ACHN (cell line): ENCODE measurements around the gene CHDH.

Source experiments
- DNase-seq: peaks from one replicate; pipeline ENCODE4 v3.0.0-alpha.2; 2015
- in situ Hi-C: cut with HindIII; loops from 2 replicates; pipeline ENCODE4 v1.10.0; 2017; ENCODE audit warnings: low sequenced_read_pairs, low pct_ligation_motif_present, low pct_unique_long_range_greater_than_20kb

Gene CHDH

DNA sequence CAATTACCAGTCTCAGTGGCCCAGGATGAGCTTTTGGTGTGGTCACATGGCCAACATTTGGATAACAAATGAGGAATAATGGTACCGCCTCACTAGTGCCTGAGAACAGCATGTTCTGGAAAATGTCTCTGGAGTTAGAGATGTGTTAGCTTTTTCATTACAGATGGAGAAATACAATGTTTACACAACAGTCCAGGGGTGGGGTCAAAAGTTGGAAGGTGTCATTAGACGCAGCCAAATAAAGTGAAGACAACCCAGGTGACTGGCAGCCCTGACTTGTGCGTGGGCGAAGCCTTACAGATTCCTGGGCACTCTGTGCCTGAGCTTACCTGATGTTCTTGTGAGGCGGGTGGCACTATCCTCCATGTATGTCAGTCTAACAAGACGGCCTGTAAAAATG is 13.0 kb upstream of the CHDH start:
- in situ Hi-C loops: no loop called here

DNA sequence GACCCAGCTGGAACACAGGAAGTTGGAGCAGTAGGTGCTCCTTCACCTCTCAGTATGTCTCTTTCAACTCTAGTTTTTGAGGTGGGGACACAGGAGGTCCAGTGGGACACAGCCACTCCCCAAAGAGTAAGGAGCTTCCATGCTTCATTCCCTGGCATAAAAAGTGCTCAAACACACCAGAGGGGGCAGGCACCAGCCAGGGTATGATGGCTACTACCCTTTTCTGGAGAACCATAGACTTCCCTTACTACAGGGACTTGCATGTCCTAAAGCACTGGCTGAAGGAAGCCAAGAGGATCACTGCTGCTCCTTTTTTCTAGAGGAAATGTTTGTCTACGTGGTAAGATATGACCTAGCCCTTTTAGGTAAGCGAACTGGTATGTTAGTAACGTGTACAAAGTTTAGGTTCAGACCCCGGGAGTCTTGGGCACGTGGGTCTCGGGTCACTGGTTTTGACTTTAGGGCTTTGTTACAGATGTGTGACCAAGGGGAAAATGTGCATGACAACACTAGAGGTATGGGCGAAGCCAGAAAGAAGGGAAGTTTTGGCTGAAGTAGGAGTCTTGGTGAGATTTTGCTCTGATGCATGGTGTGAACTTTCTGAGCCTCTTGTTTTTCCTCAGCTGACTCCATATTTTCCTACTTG is 12.0 kb upstream of the CHDH start:
- in situ Hi-C loops: no loop called here
- DNase-seq: no peak

More for the DNA sequence above, 13.0 kb upstream of the CHDH start:
- DNase-seq: no peak

DNA sequence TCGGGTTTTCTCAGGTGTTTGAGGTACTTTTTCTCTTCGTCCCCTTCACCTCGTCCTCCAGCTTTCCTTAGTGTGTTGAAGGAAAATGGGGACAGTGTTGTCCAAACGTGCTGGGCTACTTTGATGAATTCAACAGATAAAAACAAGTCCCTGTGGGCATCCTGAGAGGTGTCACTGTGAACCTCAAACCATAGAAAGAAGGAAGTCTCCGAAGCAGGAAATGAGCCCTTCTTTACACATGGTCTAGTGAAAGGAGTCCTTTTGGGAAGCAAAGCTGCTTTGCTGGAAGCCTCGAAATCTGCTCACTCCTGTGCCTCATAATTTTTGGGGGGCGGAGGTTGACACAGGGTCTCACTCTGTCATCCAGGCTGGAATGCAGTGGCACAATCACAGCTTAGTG is 10.7 kb upstream of the CHDH start:
- in situ Hi-C loops: no loop called here
- no peak for DNase-seq

DNA sequence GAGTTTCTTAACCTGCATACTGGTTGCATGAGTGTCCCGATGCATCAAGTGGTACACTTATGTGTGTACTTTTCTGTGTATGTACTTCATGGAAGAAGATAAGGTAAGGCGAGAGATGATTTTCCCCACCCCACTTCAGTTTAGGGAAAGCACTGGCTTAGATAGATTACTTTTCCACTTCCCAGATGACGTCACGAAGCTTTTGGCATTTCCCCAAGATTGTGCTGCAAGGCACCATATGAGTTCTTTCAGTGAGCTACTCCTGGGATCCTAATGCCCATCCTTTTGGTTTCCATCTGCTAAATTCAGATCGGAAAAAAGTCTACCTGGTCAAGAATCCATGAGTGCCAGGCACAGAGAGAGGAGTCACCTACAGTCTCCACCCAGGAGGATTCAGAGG is 4.7 kb upstream of the CHDH start:
- in situ Hi-C loops: no loop called here
- DNase-seq: no peak

DNA sequence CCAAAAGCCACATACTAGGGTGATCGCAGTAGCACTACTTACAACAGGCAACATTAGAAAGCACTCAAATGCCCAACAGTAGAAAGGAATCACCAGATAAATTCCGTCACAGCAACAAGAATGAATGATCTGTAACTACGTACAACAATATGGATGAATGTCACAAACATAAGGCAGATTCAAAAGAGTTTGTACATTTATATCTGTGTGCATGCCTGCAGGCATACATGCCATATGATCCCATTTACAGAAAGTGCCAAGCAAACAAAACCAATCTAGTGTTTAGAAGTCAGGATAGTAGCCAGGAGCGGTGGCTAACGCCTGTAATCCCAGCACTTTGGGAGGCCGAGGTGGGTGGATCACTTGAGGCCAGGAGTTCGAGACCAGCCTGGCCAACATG is 3.7 kb upstream of the CHDH start:
- in situ Hi-C loops: no loop called here
- DNase-seq: no peak

DNA sequence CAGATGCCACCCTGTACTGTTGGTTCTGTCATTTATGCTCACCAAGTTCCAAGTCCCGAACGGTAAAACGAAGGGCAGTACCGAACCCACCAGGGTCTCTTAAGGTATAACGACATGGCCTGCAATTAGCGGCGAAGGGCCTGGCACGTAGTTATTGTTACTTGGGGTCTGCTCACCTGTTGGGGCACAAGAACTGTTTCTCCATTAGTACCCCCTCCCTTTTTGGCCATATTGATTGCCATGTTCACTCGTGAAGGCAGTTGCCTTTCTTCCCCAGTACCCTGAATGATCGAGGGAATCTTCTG is 584 bp upstream of the CHDH start:
- in situ Hi-C loops: no loop called here
- no peak for DNase-seq

DNA sequence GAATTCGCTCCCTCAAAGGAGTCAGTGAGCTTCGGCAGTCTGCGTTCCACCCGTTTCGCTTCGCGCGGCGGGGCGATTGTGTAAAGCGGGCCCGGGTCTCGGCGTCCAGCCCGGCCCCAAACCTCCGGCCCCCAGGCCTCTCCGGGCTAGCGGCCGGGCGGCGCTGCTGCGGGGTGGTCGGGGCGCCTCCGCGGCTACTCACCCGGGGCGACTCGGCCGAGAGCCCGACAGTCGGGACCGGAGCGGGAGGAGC is 412 bp downstream of the CHDH start:
- in situ Hi-C loops: no loop called here

DNA sequence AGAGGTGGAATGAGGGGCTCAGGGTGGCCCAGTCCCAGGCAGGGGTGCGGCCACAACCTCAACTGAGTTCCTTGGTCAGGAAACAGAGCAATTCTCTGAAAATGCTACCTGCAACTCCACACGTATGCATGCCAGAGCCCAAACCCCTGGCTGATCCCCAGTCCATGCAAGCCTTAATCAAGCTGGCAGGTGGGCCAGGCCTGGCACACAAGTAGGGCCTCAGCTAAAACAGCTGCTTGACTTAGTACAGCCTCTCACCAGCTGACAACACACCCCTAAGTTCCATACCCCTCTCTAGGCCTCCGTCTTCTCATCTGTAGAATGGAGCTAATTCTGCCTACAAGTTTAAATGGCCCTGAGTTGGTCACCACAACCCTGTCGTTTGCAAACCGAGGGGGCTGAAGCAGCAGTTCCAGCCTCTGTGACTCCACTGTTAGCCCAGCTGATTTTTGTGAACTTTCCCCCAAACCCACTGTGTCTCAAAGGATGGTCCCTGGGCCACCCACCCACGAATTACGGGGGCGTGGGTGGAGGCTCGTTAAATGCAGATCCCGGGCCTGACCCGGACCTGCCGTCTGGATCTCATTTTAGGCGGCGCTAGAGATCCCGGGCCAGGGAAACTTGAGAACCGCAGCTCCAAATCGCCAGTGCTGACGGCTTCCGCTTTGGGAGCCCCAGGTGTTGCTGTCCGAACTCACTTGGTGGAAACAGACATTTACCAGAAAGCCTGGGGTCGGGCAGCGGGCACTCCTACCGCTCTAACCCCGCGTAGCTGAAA is 927 bp downstream of the CHDH start:
- peak; percentile 56 for DNase-seq
- in situ Hi-C loops: no loop called here

More for the DNA sequence above, 412 bp downstream of the CHDH start:
- DNase-seq: no peak

DNA sequence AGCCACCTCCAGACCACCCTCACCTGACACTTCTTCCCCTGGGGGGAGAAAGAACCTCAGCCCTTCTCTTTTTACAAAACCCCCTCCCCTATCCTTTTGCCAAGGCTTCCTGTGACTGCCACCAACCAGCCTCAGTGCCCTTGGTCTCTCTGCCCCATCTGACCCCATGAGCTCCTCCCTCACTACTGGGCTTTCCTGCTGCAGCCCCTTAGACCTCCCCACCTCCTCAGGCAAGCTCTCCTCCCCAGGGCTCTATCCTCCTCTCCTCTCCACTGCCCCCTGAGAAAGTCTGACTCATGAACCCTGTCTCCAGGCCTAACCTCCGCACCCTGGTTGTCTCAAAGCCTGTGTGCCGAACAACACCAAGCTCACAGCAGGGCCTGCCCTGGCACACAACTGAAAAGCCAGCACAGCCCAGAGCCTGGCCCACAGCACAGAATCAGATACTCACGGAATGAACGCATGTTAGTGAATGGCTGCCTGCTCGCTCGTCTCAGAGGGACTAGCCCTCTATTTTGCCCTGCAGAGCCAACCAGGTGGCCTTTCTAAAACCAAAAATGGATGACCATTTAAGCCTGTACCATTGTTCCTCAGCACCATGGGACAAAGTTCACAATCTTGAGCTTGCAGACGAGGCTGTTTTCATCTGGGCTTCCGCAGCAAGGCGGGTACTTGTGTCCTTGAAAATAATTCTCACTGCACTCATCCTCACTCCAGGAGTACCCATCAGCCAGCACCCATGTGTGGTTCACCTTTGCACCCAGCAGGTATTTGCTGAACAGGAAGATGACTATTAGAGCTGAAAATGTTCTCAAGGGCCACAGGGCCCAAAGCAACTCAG is 1.7 kb downstream of the CHDH start:
- in situ Hi-C loops: no loop called here
- no peak for DNase-seq

DNA sequence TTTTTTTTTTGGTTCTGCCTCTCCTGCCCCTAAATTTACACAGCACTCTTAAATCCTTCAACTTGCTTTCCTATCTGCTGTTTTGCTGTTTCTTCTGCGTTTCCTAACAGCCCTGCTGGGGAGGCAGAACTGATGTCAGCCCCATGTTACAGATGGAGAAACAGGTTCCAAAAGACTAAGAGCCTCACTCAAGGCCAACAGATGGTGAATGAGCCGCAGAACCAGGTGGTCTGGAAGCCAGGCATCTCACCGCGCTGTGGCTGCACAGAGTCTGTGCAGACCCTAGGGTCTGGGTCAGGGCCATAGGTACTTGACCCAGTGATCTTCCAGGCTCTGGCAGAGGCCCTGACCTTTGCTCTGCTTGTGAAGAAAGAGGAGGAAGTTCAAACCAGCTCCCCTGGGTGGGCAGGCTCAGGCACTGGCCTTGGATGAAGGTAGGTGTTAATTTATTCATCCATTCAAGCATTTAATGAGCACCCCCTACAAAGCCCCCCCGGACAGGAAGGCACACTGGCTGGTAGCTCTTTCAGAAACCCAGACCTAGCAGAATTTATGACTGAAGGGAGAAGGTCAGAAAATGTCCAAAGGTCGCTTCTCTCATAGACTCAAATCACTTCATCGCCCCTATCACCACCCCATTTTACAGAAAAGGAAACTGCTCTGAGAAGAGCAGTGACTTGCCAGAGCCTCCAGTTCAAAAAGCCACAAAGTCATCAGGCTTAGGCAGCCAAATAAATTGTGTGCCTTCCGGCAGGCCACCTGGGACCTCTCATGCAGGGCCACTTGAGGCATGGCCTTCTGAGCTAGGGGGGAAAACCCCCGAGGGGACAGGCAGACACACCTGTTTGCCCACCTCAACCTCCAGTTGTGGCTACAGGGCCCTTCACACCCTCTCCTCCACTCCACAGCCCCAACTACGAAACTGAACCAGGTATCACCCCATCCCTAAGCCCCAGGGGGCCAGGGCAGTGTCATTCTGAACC is 2.7 kb downstream of the CHDH start:
- in situ Hi-C loops: no loop called here
- no peak for DNase-seq

DNA sequence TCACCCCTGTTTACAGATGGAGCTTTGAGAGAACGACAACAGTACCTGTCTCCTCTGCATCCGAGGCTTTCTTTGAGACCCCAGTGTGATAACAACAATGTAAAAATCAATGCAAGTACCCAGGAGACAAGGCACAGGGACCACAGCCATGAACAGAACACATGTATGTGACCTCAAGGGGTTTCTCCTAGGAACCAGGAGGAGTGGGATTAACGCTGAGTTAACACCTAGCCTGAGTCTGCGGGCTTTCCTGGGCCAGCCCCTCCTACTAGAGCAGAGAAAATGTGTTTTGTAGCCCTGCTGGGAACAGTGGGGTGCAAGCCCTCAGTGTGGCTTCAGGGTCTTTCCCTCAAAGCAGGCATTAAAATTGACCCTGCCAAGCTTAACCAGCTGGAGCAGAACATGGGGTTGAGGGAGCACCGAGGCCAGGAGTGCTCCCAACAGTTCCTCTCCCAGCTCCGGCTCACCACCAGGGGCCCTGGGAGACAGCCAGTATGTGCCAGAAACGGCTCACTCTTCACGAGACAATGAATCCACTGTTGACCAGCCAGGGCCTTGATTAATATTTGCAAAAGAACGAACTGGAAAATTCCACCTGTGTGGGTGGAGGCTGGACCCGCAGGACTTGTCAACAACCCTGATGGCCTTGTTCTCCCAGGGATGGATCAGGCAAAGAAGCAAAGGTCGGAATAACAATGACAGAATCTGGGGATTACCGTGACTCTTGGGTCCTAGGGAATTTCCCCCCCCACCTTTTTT is 3.6 kb downstream of the CHDH start:
- in situ Hi-C loops: no loop called here
- peak; percentile 4 for DNase-seq

DNA sequence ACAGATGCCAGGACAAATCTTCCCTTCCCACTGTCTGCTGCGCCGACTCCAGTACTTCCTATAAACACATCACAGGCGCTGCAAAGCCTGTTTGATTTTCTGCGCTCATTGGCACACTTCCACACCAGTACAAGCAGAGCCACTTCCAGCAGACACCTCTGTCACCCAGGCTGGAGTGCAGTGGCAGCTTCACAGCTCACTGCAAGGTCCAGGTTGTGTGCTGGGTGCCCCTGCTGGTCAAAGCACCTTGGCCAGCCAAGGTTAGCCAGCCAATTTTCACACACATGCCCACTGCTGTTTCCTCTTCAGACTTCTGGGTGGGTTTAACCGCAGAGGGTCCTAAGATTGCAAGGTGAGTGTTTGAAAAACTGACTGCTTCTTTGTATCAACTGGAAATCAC is 4.9 kb downstream of the CHDH start:
- in situ Hi-C loops: no loop called here

DNA sequence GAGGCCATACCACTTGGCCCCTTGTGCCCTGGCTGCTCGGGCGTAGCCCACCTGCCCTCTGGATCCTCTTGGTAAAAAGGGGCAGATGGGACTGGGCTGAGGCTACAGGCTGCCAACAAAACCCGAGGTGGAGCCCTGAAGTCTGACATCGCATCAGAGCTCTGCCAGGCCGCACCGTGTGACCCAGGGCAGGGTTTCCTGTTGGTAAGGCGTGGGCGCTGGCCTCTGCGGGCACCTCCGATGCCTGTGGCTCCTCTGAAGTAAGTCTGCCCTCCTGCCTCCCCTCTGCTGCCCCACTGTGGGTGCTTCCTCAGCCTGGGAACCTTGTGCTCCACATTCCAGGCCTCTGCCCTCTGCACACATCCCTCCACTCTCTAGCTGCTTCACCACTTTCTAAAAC is 8.9 kb downstream of the CHDH start:
- no peak for DNase-seq
- in situ Hi-C loops: no loop called here

More for the DNA sequence above, 4.9 kb downstream of the CHDH start:
- DNase-seq: no peak

DNA sequence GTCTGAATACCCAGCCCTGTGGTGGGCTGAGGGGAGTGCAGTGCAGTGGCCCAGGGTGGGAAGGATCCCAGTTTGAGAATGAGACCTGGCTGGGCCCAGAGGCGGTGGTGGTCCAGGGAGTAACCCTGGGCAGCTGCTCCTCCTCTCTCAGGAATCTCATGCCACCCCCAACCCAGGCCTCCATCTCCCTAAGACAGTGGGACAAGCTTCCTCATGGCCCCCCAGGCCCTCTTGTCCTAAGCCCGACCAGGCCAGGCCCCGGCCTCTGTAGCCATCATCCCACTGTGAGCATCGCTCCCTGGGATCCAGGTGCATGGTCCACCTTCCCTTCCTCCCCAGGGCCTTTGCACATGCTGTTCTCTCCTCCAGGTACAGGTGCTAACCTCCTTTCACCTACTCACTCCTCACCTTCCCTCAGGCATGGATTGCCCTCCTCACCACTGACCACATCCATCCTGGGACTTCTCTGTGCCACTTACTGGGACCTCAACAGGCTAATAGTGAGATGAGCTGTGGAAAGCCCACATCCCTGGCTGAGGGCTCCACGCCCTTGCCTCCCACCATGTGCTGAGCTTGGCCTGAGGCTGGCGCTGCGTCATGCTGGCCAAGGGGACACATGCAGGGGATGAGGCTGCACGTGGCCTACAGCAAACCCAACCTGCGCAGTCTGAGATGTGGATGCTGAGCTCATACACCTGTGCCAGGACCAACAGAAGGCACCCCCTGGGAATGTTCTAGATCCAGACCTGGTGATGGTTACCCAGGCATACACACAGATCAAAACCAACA is 9.9 kb downstream of the CHDH start:
- in situ Hi-C loops: no loop called here
- DNase-seq: no peak

DNA sequence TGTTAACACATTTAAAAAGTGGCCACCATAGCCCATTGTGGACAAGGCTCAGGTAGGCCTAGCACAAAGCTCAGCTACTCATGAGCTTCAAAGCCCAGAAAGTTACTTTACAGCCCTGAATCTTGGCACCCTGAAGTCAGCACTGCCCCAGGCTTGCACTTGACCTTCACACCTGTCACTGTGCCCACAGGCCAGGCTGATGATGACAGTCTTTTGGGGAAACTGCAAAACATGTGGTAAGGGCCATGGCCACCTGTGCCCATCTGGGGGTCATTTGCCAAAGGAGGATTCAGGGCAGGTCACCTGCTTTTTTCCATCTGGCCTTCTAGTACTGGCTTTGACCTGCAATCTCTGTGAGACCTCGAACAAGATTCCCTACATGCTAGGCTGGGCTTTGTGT is 11.0 kb downstream of the CHDH start:
- DNase-seq: no peak
- in situ Hi-C loops: no loop called here

DNA sequence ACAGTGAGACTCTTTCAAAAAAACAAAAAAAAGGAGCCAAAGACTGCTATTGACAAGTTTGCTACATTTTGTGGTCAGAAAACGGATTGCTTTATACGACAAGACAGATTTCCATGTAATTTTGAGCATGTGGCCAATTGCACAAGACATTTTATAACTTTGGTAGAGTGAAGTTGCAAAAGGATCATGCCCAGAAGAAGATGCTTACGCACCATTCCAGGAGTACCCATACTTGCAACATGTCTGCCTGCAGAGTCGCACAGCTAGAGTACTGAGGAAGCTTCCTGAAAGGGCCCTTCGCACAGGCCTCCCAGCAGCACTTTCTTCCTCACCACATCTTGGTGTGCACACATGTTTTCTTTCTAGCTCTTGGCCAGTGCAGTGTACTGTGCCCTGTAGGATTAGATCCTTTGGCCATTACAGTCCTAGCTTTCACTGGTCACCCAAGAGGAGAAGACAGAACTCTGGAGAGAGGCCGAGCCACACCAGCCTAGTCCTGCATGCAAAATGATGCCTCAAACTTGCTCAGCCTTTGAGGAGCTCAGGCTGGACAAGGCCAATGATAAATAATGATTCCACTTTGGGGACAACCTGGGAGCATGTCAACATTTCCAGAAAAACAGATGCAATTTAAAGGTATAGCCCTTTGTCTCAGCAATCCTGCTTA is 11.7 kb downstream of the CHDH start:
- in situ Hi-C loops: no loop called here
- no peak for DNase-seq

DNA sequence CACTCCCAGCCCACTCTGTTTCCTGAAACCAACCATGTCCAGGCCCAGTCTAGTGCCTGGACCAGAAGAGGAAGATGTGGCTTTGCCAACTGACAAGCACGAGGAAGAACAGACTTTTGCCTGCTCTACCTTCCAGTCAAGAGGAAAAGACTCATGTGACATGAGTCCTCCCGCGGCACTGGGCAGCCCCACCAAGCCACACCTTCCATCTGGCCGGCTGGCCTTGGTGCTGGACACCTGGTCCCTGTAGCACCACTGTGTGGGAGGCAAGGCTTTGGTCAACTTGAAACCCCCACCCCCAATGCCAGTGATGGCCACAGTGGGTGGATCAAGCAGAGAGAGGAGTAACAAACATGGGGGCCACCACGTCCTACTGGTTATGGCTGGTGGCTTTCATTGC is 12.5 kb downstream of the CHDH start:
- in situ Hi-C loops: no loop called here
- no peak for DNase-seq
